Left forelimb (tissue), 1 donor: ENCODE measurements around the gene SLC24A3.

Experiments used
- DNase-seq: peaks from one replicate; pipeline ENCODE4 v3.0.0-alpha.2; 2018; ENCODE audit warnings: low spot score

The SLC24A3 gene

DNA sequence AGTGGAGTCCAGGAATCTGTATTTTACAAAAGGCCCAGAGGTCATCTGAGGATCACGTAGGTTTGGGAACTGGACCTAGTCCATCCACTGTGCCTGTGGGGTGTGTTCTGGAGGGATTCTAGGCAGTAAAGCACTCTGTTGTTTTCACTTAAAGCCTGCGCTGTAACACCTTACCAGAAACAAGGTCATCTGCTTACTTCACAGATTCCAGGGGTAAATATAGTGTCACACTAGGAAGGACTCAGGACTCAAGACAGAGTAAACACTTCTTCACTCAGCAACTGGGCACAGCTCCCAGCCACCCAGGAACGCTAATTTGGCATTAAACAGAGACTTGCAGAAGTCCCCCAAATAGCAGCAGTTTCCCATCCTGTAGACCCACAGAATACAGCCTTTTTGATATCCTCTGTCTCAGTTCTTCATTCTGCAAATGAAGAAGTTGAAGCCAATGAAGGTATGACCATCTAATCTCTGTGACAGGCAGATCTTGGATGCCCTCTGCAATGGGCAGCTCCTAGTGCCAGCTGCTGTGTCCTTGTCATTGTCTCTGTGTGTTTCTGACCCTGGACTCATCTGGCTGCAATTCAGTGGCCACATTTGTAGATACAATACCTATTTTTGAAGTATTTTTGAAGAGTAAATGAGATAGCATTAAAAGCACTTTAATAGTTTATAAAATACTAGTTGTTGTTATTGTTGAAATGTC is 129.1 kb downstream of the SLC24A3 start:
- DNase-seq = no peak

- no peak for DNase-seq
Measured at GRCh38 chr20:19344341-19344740, 131.9 kb downstream of the SLC24A3 start.

- no peak for DNase-seq
Measured at GRCh38 chr20:19347943-19348456, 135.6 kb downstream of the SLC24A3 start.

DNA sequence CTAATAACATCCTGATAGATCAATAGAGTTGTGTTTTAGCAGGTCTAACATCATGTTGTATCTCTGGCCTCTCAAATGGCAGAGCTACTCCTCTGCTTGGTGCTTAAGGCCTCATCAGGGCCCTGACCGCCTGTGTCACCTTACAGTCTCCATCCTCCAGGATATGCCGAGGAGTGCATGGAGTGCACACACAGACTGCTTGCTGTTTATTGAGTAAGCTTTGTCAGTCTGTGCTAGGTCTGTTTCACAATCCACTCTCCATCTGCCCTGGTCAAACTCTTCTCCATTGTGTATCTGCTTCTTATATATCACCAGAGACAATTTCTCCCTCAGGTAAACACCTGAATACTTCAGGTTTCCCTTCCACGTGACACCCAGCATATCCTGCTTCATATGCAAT is 136.1 kb downstream of the SLC24A3 start:
- no peak for DNase-seq

- DNase-seq = no peak
Measured at GRCh38 chr20:19349879-19350278, 137.4 kb downstream of the SLC24A3 start.

DNA sequence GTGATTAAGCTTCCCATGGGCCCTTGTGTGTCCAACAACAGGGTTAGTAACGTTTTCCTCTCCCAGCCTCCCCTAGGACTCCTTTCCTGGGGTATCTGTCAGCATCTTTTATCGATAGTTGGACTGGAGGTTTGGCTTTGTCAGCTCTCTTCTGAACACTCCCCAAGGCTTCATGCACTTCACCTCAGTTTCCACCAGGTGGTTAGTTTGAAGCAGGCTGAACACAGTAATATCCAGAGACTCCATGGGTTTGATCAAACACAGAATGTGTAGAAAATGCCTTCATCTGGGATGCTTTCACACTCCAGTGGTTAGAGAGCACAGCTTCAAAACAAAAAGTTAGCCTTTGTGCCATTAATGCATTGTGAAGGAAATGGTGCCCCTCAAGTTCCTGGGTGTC is 139.1 kb downstream of the SLC24A3 start:
- DNase-seq = no peak

DNA sequence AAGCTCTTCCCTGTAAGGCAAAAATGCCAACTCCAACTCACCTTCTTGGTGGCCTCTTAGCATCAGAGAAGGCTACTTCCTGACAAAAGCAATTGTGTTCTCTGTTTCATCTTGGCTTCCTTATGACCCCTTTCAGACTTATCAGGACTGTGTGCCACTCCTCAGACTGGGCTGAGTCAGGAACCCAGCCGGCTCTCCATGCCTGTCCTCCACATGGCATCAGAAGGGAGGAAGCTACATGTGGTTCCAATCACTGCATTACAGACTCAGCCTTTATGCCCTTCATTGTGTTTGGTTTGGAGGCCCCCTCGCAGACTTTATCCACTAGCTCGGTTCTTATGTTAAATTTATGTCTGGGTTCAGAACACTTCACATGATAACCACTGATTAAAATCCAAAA is 142.5 kb downstream of the SLC24A3 start:
- DNase-seq = no peak

DNA sequence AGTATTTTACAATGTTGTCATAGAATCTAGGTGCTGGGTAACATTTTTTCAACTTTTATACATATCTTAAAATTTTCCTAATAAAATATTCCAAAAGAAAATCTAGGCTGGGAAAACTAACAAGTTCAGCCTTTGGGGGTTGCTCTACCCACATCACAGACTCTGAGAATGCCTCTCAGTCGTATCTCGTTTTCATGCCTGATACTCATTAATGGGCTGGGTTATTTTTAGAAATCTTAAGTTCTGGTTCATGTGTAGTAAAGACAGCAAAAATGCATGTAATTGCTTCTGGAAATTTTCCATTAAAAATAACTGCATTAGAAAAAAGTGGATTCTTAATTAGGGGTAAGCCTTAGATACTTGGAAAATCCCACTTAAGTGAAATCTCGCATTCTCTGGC is 149.3 kb downstream of the SLC24A3 start:
- DNase-seq = no peak

DNA sequence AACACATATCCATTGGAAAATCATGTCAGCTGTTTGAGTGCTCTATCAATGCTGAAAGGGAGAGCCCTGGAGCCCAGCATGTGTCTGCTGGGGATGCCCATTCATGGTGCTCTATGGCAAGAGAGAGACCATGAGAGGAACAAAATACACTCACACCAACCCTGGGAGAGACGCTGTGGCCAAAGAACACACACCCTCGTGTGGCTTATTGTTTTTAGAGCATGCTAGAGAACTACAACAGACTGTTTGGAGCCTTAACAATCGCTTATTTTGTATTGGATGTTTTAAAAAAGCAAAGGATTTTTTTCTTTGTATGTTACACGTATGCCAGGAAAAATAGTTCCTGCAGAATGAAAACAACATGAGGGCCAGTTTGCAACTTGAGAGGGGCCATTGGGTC is 151.0 kb downstream of the SLC24A3 start:
- DNase-seq = no peak

GRCh38 chr20:19367591-19367990 is 155.1 kb downstream of the SLC24A3 start:
- DNase-seq = no peak

DNA sequence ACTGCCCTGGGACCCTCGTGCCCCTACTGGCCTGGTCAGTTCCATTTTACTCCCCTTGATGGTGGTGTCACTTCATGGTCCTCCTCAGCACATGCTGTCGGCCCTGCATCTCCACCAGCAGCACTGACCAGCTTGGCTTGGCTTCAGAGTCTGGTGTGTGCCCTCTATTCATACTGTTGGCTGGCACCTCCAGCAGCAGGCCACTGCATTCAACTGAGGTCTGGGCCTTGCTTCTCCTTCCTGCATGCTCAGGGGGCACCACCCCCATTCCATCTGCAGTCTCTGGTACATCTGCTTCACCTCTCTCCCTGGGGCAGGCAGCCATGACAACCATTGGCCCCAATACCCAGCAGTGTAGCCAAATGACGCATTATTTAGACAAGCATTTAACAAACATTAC is 155.9 kb downstream of the SLC24A3 start:
- no peak for DNase-seq

- DNase-seq = no peak
Measured at GRCh38 chr20:19370076-19371075, 157.9 kb downstream of the SLC24A3 start.

DNA sequence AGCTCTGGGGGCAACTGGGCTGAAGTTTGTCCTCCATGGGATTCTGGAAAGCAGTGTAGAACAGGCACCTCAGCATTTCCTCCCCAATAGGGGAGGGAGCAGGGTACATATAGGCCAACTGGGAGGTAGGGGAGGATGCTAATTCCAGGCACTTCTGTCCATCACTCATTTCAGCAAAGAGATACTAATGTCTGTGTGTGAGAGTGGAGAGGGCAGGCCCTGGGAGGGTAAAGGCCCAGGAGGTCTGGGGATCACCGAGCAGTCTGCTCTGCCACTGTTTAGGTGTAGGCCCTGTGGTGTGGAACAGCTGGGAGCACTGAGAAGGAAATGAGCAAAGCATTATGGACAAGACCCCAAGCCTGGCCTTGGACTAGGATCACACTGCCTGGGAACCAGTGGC is 158.7 kb downstream of the SLC24A3 start:
- DNase-seq = no peak

- DNase-seq = no peak
Measured at GRCh38 chr20:19374216-19374615, 161.8 kb downstream of the SLC24A3 start.

GRCh38 chr20:19375395-19375794 is 163.0 kb downstream of the SLC24A3 start:
- no peak for DNase-seq

- no peak for DNase-seq
Measured at GRCh38 chr20:19375801-19376200, 163.4 kb downstream of the SLC24A3 start.

- DNase-seq = no peak
Measured at GRCh38 chr20:19376451-19377229, 164.2 kb downstream of the SLC24A3 start.

DNA sequence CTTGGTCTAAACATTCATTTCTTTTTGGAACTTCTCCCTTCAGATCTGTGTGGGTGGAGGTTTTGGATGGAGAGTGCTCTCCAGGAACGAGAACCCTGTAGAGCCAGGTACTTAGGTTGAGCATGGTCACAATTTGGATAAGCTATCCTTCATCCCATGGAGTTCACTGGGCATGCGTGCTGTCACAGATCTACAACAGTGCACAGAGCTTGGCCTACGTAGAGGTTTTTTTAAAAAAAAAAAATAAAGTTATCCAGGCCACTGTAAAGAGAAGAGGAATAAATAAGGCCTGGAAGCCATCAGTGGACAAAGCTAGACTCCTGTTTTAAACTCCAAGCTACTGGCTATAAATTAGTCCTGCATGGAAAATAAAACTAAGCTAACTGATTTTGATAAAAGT is 165.6 kb downstream of the SLC24A3 start:
- DNase-seq = no peak

DNA sequence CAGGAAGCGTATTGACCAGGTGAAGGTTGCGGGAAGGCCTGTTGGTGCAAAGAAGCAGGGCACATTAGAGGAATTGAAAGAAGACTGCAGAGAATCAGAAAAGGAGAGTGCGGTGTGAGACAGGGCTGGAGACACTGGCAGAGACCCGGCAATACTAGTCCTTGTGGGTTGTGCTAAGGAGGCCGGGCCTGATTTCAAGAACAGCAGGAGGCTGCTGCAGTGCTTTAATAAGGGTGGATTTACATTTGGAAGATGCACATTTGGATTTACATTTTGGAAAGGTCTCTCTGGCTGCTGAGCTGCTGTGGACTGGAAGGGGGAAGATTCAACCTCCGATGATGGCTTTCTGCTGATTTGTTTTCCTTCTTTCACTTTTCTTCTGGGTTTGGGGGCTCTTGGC is 167.8 kb downstream of the SLC24A3 start:
- no peak for DNase-seq

DNA sequence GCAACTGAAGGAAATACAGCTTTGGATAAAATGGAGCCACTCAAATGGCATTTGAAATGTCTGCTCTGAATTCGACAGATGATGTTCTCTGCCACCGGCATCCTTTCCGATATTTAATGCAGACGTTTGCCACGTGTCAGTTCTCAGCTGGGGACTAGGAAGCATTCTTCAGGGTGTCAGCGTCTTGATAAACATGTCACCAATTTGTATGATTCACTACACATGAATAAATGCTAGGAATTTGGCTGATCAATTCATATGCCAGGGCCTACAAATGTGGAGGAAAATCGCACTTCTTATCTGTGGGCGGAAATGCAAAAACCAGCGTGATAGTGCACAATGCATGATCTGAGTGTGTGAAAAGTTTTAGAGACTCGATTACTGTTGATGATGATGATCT is 169.5 kb downstream of the SLC24A3 start:
- no peak for DNase-seq

DNA sequence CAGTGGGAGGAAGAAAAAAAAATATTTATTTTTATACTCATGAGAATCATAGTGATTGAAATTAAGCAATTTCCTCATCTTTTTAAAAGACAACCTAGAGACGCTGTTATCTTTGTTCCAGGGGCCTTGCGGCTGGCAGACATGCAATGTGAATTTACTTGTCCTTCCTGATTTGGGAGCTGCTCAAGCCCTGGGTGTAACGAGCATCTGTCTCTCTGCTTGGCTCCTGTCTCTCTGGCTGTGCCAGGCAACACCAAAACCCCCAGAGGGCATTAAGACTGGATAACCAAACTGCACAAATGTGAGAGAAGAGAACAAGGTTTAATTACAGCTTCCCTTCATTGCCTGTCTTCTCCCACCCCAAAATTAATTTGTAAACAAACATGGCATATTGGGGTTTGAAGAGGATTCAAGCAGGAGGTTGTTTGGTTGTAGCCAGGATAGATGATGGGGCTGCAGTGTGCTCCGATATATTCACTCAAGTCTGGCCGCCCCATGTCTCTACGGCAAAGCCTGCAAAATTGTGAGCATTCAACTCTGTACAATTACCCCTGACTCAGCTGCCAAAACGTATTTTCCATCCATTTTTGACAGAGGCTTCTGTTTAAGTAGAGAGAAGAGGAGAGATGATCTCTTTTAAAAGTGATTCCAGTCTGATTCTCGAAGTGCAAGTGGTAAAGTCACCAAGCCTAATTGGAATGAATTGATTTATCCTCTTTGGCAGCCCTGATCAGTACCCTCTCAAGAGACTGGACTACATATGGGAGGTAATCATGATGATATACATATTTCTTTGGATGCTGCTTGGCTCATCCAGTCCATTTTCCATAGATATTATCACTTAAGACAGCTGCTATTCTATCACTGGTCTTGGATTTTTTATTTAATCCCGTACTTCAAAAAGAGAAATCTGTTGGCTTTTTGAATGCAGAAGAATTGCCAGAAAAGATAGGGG is 170.2 kb downstream of the SLC24A3 start:
- no peak for DNase-seq
